GM18519 (cell line): ENCODE data around the gene KCND3.

Experiments used
- ATAC-seq: cut with Tn5 transposase; IDR thresholded peaks from one replicate; pipeline ENCODE4 v1.9.1; 2021; ENCODE audit warnings: mild to moderate bottlenecking, moderate library complexity; ENCODE audit not compliant: unreplicated experiment, low FRiP score

Gene KCND3

DNA sequence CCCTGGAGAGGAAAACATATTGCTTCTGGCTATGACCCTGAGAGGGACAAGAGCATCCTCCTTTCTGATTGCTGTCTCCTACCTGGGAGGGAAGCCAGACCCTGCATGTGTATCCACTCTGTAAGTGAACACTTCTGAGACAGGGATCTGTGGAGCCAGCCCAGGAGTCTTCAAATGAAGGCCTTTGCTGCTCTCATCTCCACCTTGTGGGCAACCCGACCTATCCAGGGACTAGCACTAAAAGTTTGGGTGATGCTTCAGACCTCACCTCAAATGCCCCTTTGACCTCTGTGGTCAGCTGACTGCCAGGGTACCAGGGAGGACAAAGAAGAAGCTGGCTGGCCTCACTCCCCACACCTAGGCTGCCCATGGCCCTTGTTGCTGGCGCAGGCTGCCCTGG, 64.7 kb downstream of the KCND3 start:
- ATAC-seq = no peak

DNA sequence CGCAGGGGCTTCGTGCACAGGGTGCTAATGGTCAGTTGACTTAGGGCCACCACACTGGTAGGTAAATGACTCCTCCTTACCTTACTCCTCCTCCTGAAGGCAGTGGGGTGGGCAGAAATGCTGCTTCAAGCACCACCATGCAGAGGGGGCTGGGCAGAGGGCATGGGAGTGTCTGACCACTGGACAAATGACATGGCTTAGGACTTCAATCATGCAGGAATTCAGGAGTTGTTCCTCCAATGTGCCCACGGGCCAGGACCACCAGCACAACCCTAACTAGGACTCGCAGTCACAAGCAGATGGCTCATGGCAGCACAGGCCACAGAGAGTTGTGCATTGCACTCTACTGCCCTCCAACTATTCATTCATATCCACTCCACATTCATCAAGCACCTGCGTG, 65.7 kb downstream of the KCND3 start:
- ATAC-seq = no peak

DNA sequence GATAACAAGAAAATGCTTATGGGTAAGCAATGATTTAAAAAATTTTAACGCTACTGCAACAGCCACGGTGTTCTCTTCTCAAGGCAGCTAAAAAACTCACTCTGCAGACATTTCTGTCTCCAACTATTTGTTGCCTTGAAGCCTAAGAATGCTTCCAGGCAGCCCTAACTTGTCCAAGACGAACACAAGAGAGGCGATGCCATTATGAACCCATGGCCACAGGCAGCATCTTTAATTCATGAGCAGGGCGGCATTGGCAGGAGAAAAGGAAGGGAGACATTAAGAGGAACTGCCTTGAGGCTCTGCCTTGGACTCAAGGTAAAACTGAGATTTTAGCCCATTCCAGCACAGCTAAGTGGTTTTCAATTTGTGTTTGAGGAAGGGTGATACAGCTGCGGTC, 67.5 kb downstream of the KCND3 start:
- no peak for ATAC-seq

DNA sequence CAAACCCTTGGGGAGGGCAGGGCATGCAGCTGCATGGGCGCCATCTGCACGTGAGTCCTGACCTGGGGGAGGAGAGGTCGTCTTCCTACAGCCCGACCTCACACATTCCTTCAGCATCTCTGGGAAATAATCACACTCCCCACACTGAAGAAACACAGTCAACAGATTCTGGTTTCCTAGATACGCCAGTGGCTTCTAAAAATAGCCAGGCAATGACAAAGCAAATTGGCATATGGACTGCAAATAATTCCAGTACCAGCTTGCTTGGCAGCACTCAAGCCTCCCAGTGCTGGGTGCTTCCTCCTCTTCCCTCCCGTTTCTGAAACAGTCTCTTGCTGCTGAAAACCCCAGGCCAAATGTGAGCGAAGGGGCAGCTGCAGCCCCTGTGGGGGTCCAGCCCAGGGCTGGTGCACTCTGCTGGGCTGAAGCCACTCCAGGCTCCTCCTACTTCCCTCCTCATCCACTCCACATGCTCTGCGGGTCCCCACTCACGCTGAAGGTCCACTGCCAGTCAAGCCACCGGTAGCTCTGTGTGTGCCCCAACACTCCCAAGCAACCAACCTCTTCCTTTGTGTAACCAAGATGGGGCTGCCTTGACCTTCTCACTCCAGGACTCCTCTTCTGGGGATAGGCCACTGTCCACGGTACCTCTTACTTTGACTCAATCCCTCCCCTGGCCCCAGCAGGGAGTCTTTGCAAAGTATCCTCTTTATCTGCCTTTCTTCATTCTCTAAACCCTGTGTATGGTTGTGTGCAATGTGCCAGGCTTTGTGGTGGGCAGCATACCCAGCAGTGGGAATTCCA, 69.0 kb downstream of the KCND3 start:
- ATAC-seq = no peak

DNA sequence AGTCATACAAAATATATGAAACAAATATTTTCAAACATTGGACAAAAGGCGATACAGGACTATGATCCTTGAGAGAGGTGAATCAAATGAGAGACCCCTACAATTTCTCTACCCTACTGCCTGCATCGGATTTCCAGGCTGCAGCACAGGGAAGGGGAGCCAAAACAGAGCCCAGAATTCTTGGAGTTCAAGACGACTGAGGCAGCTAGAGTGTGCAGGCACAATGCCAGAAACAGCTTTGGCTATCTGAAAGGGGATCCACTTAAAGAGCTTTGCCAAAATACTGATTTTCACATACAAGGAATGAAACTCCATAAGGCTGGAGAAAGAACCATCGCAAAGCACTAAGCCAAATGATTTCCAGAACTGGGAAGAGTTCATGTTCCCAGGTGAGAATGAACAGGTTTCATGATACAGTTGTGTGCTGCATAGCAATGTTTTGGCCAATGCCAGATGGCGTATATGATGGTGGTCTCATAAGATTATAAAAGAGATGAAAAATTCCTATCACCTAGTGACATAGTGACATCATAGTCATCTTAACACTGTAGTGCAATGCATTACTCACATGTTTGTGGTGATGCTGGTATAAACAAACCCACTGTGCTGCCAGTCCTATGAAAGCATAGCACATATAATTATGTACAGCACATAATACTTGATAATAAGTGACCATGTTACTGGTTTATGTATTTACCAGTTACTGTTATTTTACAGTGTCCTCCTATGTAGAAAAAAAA, 77.5 kb downstream of the KCND3 start:
- ATAC-seq = no peak

DNA sequence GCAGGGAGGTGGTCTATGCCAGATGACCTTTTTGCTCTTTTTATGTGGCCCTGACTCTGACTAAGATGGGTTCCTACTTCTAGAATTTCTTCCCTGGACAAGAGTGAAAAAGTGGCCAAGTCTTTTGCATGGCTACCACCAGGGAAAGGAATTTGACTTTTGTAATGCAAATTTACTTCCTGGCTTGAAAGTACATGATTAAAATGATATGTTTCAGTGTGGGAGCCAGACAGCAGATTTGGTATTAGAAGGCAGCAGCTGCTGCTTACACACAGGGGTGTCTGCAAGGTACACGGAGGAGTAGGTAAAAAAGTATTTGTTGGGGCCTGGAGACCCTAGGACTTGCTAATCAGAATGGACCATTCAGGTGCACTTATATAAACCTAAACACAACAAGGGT, 78.4 kb downstream of the KCND3 start:
- ATAC-seq = no peak

DNA sequence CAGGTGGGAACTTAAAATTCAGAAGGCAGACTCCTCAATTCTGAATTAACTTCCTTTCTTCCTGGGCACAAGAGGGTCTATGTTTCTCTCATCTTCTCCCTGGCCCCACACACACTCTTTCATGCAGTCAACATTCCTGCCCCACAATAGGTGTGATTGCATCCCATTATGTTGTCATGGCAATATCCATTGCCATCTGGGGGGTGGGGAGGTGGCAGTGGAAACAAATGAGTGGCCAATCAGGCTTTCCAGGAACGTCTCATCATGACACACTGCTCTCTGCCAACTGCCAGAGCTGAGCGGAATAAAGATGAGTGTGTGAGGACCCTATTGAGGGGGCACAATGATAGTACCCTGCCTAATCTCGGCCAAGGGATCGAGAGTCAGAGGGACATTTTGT, 80.4 kb downstream of the KCND3 start:
- no peak for ATAC-seq

DNA sequence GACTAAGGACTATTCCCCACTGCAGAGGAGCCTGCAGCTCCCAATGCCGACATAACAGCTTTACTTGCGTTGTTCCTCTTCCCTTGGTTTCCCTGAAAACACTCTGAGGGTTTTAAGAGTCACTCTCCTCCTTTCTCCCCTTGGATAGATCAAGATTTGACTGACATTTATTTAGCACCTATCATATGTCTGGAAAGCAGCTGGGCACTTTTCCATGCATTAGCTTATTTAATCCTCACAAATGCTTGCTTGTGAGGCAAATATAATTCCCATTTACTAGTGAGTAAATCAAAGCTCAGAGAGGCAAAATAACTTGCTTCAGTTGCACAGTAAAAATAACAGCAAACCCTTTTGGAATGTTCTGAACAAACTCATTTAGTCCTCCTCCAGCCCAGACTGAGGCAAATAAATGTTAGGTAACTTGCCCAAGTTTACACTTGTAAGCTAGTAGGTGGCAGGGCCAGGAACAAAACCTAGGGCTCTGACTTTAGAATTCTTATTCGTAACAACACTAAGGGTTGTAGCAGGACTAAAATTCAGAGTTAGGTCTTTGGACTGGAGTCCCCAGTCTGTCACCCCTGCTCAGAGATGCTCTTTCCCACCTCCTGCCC, 81.4 kb downstream of the KCND3 start:
- ATAC-seq = no peak

DNA sequence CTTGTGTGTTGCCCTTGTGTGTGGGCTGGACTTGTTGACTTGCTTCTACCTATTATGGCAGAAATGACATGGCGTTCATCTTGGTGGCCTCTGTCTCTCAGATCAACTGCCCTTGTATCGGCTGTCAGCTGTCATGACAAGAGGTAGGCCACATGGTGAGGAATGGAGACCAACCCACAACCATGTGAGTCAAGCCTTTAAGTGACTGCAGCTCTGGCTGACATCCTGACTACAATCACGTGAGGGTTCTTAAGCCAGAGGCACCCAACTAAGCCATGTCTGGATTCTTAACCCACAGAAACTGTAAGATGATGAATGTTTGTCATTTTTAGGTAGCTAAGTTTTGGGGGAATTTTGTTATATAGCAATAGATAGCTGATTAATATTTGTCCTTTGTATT, 82.1 kb downstream of the KCND3 start:
- ATAC-seq = no peak

DNA sequence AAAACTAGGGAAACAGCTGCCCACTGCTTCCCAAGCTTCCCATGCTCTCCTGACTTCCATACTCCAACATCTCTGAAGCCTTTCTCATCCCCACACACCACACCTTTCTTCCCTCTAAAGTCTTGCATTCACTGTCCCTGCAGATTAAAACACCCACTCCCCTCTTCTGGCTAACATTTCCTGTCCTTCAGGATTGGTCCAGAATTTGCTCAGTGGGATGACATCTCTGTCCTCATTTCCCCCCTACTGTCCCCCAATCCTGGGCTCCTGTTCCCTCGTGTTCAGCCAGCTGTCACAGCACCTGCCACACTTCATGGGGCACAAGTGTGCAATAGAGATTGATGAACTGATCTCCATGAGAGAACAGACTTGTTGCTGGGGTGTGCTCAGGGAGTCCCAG, 82.7 kb downstream of the KCND3 start:
- ATAC-seq = no peak

DNA sequence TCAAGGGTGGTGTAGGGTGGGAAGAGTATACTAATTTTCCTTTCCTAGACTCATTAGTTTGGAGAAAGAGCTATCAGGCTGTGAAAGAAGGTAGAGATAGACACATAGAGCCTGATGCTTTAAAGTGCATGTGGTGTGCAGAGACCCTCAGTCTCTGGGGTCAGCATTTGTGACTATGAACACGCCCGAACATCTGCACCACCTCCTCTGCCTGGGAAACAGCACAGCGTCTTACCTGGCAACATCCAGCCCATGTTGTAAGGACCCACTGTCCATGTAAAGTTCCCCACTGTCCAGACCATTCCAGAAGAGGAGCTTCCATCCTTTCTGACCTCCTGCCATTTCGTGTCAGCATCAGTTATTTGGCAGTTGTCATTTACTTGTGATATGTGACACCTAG, 83.4 kb downstream of the KCND3 start:
- no peak for ATAC-seq

DNA sequence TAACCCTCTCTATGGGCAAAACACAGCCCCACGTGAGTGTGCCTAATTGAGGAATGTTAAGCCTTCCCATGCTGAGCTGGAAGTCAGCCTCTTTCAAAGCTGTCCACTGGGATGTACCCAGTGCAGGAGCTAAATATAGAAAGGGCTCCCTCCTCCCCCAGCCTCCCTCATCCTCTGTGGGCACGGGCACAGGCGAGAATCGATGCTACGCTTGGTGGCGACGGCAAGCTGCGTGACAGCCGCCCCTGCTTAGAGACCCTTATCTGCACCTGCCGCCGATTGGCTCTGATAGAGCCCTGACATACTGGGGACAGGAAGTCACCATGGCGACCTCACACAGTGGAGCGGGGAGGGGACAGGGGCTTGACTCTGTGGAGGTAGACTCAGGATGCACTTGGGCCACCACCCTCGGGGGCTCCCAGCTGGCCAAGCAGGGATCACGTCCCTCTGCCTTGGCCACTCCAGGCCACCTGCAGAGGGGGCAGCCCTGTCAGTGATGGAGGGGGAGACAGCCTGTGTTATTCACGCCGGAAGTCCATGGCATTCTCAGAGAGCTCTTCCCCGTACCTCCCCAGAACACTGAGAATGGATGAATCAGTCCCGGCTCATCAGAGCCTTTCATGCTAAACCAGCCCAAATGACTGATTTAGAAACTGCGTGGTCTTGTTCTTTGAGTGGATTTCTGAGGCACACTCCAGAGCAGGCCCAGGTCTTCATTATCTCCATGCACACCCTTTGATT, 84.8 kb downstream of the KCND3 start:
- no peak for ATAC-seq

DNA sequence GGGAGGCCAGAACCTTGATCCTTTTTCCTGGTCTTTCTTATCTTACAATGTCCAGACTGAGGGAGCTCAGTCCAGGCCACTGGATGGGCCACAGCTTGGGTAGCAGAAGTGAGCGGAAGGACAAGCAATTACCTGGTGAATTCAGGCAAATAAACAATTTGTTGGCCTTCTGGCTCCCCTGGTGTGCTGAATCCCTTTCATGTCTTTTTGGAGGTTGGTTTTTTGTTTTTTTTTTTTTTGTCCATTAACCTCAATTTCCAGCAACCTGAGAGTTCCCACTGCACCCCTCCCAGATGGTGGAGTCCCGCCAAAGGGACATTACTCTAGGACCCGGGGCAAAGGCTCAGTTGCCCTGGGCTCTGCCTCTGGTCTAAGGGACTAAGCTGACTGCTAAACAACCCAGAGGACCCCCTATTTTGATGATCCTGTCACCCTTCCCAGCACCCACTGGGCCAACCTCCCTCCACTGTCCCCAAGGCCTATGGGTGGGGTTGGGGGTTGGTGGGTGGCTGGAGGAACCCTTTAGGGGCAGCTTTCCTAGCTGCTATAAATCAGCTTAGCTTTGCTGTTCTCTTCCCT, 85.5 kb downstream of the KCND3 start:
- no peak for ATAC-seq

DNA sequence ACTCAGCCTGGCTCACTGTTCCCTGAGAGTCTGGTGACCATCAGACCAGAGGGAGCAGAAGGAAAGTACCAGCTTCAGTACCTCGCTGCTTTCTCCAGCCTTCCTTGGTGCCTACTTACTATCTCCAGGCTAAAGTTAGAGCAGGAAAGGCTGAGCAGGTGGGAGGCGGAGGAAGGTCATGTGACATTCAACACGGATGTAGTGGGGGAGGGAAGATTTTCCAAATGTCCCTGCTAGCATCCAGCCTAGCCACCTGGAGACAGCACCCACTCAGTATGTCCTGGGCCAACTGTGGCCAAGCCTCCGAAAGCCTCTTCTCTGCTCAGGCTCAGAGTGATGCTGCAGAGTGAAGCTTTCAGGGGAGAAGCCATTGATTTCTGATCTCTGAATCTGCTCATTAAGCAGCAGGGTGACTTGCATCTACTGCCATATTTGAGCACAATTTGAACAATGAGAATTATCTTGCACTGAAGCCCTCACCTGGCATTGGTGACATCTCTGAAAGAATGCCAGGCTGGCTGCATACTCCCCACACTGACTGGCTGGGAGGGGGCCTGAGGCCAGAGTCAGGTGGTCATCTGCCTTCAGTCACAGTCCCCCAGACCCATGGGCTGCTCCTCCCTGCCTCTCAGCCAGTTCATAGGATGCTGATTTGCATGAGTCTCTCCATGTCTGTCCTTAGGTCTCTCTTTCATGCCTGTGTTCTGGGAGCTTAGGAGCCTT, 86.2 kb downstream of the KCND3 start:
- no peak for ATAC-seq

DNA sequence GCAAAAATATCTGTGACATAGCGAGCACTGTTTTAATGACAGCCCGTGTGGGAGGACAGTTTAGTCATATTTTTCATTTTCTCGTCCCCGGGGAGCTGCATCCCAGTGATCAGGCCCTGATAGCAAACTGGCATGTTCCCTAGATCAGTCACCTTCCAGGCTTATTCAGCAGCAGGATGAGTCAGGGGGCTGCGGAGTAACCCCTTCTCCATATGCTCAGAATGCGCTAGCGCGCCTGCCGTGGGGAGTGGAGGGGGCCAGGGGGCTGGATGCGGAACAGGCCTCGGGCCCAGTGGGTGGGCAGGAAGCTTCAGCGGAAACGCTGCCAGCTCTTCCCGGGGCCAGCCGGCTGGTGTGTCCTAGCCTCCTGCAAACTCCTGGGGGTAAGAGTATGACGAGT, 94.0 kb downstream of the KCND3 start:
- no peak for ATAC-seq

DNA sequence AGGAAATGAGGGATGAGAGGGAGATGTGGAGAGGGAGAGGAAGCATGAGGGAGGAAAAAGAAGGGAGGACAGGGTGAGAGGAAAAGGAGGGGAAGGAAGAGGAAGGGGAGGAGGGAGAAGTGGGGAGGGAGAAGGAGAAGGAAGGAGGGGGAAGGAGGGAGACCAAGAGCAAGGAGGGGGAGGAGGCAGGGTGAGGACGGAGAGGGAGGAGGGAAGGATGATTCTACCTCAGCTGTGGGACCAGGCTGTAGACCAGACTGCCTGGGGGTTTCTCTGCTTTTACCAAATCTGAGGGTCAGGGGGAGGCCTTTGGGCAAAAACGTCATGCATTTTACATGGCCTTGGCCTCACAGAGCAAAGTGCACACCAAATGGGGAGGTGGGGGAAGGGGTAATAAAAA, 94.5 kb downstream of the KCND3 start:
- no peak for ATAC-seq

DNA sequence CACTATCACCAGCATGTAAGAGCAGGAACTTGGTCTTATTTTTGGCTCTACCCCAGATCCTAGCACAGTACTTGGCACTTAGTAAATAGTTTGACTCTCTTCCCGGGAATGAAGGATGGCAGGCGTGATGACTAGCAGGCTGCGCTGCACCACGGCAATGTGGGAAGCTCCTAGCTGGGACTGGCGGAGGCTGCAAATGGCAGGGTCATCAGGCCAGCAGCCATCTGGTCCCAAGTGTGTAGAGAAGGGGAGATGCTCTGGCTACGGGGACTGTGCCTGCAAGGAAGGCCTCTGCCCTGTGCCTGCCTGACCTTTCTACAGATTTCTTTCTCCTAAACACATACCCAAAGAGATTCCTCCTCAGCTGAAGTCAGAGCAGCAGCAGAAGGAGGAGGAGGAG, 95.0 kb downstream of the KCND3 start:
- ATAC-seq = no peak

DNA sequence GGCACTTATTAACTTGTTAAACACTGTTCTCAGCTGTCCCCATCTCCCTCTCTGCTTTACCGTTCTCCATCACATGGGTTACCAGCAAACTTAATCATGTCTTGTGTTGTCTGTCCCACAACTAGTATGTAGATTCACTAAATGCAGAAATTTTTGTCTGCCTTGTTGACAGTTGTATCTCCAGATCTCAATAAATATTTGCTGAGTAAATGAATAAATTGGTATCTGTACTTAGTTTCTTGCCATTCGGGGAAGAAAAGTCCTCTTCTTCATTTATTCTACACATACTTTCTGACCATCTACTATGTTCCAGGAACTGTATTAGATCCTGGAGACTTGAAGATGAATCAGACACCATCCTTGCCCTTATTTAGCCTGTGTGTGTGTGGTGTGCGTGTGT, 97.9 kb downstream of the KCND3 start:
- no peak for ATAC-seq

DNA sequence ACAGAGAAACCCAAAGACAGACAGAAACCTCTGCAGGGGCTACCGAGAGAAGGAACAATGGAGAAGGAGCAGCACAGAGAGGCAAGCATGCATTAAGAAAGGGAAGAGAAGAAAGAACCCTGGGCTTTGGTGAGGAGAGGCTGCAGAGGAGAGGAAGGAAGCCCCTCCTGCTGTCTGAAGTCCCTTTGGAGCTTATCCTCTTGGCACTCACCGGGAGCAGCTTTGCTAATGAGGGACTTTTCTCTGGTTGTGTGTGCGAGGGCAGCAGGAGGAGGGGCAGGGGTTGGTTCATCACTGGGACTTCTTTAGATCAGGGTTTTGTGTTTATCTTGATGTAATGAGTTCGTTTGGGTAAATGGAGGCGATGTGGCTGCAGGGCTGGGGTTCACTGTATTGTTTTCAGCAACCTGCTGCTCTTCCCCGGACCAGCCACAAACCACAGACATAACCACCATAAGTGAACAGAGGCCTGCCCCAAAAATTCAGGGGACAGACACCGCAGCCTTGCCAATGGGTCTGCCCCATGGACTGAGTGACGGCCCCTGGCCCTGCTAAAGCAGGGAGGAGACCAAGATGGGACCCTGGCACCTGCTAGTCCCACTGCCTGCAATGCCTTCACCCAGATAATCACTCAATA, 100.6 kb downstream of the KCND3 start:
- no peak for ATAC-seq

DNA sequence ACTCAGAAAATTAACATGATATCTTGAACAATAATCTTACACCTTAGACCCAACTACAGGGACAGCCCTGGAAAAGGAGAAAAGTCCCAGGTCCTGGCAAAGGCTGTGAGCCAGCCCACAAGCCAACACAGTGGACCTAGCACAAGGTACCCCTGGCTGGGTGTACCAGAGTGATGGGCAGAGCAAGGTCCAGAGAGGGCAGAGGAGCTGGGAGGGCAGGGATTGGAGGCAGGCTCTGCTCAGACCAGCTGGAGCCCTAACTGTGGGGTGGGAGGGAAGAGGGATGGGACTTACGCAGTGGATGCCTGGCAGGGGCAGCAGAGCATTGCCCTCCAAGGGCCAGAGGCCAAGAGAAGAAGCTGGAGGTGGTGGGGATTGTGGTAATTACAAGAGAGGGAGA, 101.6 kb downstream of the KCND3 start:
- no peak for ATAC-seq
